HG02678 (cell line): Measurements from ENCODE around the gene EPHX1.

Experiments
- ATAC-seq: cut with Tn5 transposase; IDR thresholded peaks from one replicate; pipeline ENCODE4 v1.9.1; 2021; ENCODE audit warnings: mild to moderate bottlenecking, moderate library complexity; ENCODE audit not compliant: unreplicated experiment

EPHX1 gene

GRCh38 chr1:225860107-225860506 is 50.2 kb downstream of the EPHX1 start:
- ATAC-seq: no peak

- no peak for ATAC-seq
These were observed 51.0 kb downstream of the EPHX1 start for GRCh38 chr1:225860876-225861441.

GRCh38 chr1:225861834-225862580 is 52.1 kb downstream of the EPHX1 start:
- no peak for ATAC-seq

GRCh38 chr1:225862581-225862950 is 52.6 kb downstream of the EPHX1 start:
- no peak for ATAC-seq

GRCh38 chr1:225863167-225863566 is 53.2 kb downstream of the EPHX1 start:
- ATAC-seq: no peak

- ATAC-seq: no peak
These were observed 55.6 kb downstream of the EPHX1 start for GRCh38 chr1:225865514-225865913.

- peak; percentile 75 for ATAC-seq
These were observed 56.3 kb downstream of the EPHX1 start for GRCh38 chr1:225866061-225866837.

GRCh38 chr1:225866981-225867380 is 57.1 kb downstream of the EPHX1 start:
- ATAC-seq: no peak

GRCh38 chr1:225868631-225869330 is 58.9 kb downstream of the EPHX1 start:
- no peak for ATAC-seq

- ATAC-seq: no peak
These were observed 61.0 kb downstream of the EPHX1 start for GRCh38 chr1:225870911-225871310.

GRCh38 chr1:225871359-225872074 is 61.6 kb downstream of the EPHX1 start:
- no peak for ATAC-seq

- ATAC-seq: no peak
These were observed 62.1 kb downstream of the EPHX1 start for GRCh38 chr1:225872075-225872430.

- ATAC-seq: no peak
These were observed 63.4 kb downstream of the EPHX1 start for GRCh38 chr1:225873281-225873850.

- ATAC-seq: no peak
These were observed 64.5 kb downstream of the EPHX1 start for GRCh38 chr1:225874431-225874830.

- ATAC-seq: no peak
These were observed 65.3 kb downstream of the EPHX1 start for GRCh38 chr1:225875044-225875815.

- no peak for ATAC-seq
These were observed 67.1 kb downstream of the EPHX1 start for GRCh38 chr1:225876900-225877510.

- ATAC-seq: no peak
These were observed 67.7 kb downstream of the EPHX1 start for GRCh38 chr1:225877580-225877979.

GRCh38 chr1:225878282-225878681 is 68.4 kb downstream of the EPHX1 start:
- ATAC-seq: no peak

GRCh38 chr1:225879521-225880221 is 69.7 kb downstream of the EPHX1 start:
- ATAC-seq: peak; percentile 26
